Stimulated activated naive CD8-positive, alpha-beta T cell treated with anti-CD3 and anti-CD28 coated beads, Interleukin-15, Interleukin-2, amounts not matched to agents 100 ng/mL and 50 ng/mL, for 24 hours (primary cell): ENCODE measurements around the gene PCLO.

Experiments used
- H3K27ac Mint-ChIP-seq: one replicate; pipeline ENCODE4 v1.8.0; 2021; ENCODE audit warnings: mild to moderate bottlenecking, mixed read lengths
- H3K27me3 Mint-ChIP-seq: one replicate; pipeline ENCODE4 v1.8.0; 2021; ENCODE audit warnings: mixed read lengths
- H3K36me3 Mint-ChIP-seq: one replicate; pipeline ENCODE4 v1.8.0; 2021; ENCODE audit warnings: low read depth, mixed read lengths
- H3K4me1 Mint-ChIP-seq: one replicate; pipeline ENCODE4 v1.8.0; 2021; ENCODE audit warnings: low read depth, mixed read lengths
- H3K4me3 Mint-ChIP-seq: one replicate; pipeline ENCODE4 v1.8.0; 2021; ENCODE audit warnings: mild to moderate bottlenecking, mixed read lengths
- H3K9me3 Mint-ChIP-seq: one replicate; pipeline ENCODE4 v1.8.0; 2021; ENCODE audit warnings: mixed read lengths

PCLO gene, protein sequence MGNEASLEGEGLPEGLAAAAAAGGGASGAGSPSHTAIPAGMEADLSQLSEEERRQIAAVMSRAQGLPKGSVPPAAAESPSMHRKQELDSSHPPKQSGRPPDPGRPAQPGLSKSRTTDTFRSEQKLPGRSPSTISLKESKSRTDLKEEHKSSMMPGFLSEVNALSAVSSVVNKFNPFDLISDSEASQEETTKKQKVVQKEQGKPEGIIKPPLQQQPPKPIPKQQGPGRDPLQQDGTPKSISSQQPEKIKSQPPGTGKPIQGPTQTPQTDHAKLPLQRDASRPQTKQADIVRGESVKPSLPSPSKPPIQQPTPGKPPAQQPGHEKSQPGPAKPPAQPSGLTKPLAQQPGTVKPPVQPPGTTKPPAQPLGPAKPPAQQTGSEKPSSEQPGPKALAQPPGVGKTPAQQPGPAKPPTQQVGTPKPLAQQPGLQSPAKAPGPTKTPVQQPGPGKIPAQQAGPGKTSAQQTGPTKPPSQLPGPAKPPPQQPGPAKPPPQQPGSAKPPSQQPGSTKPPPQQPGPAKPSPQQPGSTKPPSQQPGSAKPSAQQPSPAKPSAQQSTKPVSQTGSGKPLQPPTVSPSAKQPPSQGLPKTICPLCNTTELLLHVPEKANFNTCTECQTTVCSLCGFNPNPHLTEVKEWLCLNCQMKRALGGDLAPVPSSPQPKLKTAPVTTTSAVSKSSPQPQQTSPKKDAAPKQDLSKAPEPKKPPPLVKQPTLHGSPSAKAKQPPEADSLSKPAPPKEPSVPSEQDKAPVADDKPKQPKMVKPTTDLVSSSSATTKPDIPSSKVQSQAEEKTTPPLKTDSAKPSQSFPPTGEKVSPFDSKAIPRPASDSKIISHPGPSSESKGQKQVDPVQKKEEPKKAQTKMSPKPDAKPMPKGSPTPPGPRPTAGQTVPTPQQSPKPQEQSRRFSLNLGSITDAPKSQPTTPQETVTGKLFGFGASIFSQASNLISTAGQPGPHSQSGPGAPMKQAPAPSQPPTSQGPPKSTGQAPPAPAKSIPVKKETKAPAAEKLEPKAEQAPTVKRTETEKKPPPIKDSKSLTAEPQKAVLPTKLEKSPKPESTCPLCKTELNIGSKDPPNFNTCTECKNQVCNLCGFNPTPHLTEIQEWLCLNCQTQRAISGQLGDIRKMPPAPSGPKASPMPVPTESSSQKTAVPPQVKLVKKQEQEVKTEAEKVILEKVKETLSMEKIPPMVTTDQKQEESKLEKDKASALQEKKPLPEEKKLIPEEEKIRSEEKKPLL (N-terminal part only)

DNA sequence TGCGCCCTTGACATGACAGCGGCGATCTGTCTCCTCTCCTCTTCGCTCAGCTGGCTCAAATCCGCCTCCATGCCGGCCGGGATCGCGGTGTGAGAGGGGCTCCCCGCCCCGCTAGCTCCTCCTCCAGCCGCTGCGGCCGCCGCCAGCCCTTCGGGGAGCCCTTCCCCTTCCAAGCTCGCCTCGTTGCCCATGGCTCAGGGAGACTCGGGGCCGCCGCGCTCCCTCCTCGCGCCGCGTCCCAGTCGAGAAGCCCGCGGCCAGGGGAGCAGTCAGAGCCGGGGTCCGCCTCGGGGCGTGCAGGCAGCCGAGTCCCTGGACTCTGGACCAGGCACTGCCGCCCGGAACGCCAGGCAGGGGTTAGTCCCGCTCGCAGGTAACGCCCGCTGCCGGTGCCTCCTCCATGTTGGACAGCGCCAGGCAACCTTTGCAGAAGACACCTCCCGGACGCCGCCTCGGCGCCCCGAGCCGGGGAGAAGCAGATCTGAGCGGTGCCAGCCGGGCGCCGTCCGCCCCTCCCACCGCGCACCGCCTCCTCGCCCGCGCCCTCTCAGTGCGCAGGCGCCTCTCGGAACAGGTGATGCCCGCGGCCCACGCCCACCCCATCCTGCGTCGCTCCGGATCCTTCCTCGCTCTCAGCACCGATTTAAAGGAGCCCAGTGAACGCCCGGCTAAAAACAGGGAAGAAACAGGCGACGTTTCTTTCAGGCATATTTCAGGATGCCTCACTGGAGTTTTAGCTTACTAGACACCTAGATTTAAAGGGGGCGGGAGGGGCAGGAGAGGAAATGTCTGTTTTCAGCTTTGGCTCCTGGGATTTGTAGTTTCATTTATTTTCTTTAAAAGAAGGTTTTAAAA lies at the start of gene PCLO:
Gene PCLO, minus strand, starts transcription at position 483 of the 855 bp plus-strand sequence. Its CDS starts 292 bp downstream, at position 191.
- H3K27me3 Mint-ChIP-seq: peaks cover 25% of the 10 kb centered on the region
- no peaks in the 10 kb centered on the region for H3K36me3 Mint-ChIP-seq
- H3K9me3 Mint-ChIP-seq: no peaks in the 10 kb centered on the region
- no peaks in the 10 kb centered on the region for H3K4me1 Mint-ChIP-seq
- no peak within 1 kb of the TSS for H3K27ac Mint-ChIP-seq
- H3K4me3 Mint-ChIP-seq: peak within 1 kb of the TSS; percentile 52

DNA sequence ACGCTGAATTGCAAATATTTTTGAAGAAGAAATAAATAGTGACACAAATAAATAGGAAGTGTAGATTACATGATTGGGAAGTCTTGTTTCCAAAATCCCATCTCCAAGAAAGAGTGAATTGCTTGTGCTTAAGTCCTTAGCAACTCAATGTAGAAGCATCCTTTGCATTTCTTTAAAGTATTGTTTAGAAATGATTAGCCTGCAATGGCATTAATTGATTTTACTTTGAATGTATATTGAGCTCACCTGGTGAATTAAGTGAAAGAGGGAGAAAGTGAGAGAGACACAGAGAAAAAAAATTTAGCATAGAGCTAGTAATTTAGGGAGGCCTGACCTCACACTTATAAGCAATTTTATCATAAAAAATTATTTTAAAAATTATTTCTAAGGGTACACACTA lies 49.0 kb upstream of the PCLO start:
- Mint-ChIP-seq H3K27ac (no peak overlapping the region), H3K27me3 (no peaks in the 10 kb centered on the region), H3K36me3 (no peaks in the 10 kb centered on the region), H3K4me1 (no peaks in the 10 kb centered on the region), H3K9me3 (peaks cover 3% of the 10 kb centered on the region), H3K4me3 (no peak overlapping the region)

DNA sequence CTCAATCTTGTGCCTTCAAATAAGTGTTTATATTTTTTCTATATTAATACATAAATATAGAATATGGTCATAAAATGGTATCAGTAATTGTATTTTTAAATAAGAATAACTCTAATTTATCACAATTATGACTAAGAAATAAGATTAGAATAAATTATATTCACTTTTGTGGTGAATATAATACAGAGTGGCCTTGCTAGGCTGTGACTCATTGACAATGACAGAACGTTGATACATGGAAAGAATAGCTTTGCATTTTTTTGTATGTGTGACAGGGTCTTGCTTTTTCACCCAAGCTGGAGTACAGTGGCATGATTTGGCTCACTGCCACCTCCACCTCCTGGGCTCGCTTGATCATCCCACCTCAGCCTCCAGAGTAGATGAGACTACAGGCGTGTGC lies 47.8 kb upstream of the PCLO start:
- H3K27me3 Mint-ChIP-seq: no peaks in the 10 kb centered on the region
- H3K36me3 Mint-ChIP-seq: no peaks in the 10 kb centered on the region
- no peaks in the 10 kb centered on the region for H3K4me1 Mint-ChIP-seq
- H3K4me3 Mint-ChIP-seq: no peak overlapping the region
- H3K9me3 Mint-ChIP-seq: peaks cover 3% of the 10 kb centered on the region
- H3K27ac Mint-ChIP-seq: no peak overlapping the region

DNA sequence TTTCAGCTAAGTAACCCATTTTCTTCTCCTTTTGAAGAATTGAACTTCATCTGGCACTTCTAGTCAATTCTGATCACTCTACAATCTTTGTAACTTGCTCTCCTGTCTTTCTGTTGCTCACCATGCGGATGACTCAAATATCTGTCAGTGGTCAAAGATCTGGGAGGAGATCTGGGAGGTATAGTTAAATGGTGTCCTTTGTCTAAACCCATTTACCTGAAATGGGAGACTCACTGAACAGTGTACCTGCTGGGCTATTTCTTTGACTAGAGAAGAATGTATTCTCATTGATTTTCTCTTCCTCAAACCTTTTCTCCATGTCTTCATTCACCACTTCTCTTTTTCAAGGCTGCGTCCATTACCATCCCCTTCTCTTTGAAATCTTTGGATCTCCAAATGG lies 42.0 kb upstream of the PCLO start:
- H3K27me3 Mint-ChIP-seq: no peaks in the 10 kb centered on the region

DNA sequence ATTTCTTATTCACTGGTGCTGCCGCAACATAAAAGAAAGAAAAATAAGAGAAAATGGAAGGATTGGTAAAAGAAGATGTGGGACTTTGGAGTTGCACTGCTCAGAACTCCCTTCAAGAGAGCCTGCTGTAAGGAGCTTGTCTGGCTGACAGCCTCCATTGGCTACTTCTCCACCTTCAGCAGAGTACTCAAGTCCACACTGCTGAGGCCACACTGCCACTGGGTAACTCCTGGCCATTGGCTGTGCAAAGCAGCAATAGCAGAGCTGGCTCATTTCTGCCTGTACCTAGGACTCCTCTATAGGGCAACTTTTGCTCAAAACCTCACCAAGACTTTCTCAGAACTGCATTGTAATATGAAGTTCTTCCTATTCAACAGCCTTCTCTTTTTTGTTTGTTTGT lies 38.7 kb upstream of the PCLO start:
- Mint-ChIP-seq H3K27me3 (no peaks in the 10 kb centered on the region), H3K27ac (no peak overlapping the region), H3K9me3 (peaks cover 5% of the 10 kb centered on the region), H3K4me1 (no peaks in the 10 kb centered on the region), H3K4me3 (no peak overlapping the region), H3K36me3 (no peaks in the 10 kb centered on the region)

More for the DNA sequence above, 42.0 kb upstream of the PCLO start:
- Mint-ChIP-seq H3K4me1 (no peaks in the 10 kb centered on the region), H3K9me3 (peaks cover 5% of the 10 kb centered on the region), H3K36me3 (no peaks in the 10 kb centered on the region), H3K4me3 (no peak overlapping the region), H3K27ac (no peak overlapping the region)

DNA sequence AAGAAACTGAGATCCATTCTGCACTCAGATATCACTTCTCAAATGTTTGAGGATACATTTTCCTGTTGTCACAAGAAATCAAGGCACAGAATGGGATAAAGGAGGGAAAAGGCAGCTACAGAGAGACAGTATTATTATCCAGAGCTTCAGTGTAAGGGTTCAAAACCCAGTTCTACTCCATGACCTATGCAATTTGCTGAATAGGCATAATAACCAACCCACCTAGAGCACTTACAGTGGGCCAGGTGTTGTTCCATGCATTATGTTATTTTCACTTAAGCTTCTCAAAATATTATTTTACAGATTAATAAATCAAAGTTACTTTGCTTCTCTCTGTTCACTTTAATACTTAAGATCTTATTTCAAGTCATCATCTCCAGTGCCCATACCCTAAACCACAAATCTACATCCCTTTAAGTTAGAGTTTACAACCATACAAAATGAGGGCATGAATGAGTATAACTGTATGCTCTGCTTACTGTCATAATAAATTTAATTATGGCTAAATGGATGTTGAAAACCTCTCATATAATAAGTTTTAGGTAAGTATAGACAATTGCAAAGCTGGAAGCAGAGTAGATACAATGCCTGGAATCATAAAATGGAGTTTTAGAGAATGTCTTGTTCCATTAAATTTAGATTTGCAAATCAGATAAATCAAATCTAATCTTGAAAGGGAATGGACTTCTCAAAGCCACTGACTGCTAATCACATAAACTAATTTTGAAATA lies 28.1 kb upstream of the PCLO start:
- H3K4me1 Mint-ChIP-seq: no peaks in the 10 kb centered on the region
- H3K36me3 Mint-ChIP-seq: no peaks in the 10 kb centered on the region

DNA sequence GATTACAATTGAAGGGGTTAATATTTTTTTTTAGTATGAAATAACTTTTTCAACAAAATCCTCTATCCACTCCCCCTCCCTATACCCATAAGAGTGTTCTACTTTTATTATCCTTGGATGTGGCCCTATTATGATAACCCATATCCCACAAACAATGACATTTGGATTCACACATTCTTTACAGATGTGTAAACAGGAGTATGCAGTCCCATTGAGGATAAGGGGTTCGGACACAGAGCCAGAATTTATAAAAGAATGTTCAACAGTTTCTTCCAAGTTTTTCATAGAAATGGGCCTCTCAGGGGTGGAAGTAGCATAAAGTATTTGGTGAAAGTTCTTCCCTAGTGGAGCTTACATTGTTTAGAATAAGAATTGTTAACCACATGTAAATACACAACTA lies 16.1 kb upstream of the PCLO start:
- no peak overlapping the region for H3K27ac Mint-ChIP-seq
- no peaks in the 10 kb centered on the region for H3K27me3 Mint-ChIP-seq
- no peaks in the 10 kb centered on the region for H3K36me3 Mint-ChIP-seq
- H3K4me3 Mint-ChIP-seq: no peak overlapping the region
- H3K9me3 Mint-ChIP-seq: peaks cover 22% of the 10 kb centered on the region
- no peaks in the 10 kb centered on the region for H3K4me1 Mint-ChIP-seq

More for the DNA sequence above, 28.1 kb upstream of the PCLO start:
- Mint-ChIP-seq H3K9me3 (no peaks in the 10 kb centered on the region), H3K27me3 (no peaks in the 10 kb centered on the region), H3K27ac (no peak overlapping the region), H3K4me3 (no peak overlapping the region)

DNA sequence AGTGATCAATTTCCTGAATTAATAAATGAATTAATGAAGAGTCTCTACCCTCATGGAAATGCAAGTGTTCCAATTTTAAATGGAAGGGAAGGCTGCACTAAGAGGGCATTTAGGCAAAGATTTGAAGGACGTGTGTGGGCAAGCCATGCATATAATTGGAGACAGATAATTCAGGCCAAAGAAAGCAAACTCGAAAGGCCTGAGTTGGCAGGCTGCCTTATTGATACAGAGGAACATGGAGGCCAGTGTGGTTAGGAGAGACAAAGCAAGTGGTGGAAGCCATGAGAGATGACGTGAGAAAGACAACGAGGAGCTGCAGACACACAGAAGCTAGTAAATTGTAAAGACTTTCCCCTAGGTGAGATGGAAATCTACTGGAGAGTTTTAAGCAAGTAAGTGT lies 15.4 kb upstream of the PCLO start:
- no peaks in the 10 kb centered on the region for H3K36me3 Mint-ChIP-seq
- H3K27ac Mint-ChIP-seq: no peak overlapping the region
- no peaks in the 10 kb centered on the region for H3K27me3 Mint-ChIP-seq
- H3K9me3 Mint-ChIP-seq: peaks cover 15% of the 10 kb centered on the region
- H3K4me3 Mint-ChIP-seq: no peak overlapping the region
- no peaks in the 10 kb centered on the region for H3K4me1 Mint-ChIP-seq

DNA sequence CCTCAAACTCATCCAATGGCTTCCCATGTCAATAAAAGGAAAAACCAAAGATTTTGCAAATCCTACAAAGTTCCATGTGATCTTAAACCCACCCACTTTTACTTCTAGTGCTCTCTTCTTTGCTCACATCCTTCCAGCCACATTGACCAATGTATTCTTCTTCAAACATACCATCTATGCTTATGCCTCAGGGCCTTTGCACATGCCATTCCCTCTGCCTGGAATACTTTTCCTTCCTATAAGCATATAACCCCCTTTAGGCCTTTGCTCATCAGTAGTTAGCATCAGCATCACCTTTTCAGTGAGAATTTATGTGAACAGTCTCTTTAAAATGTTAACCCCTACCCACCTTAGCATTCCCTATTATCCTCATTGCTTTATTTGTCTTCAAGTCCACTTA lies 11.0 kb upstream of the PCLO start:
- Mint-ChIP-seq H3K9me3 (peaks cover 11% of the 10 kb centered on the region), H3K36me3 (no peaks in the 10 kb centered on the region), H3K27me3 (no peaks in the 10 kb centered on the region), H3K4me3 (no peak overlapping the region), H3K27ac (no peak overlapping the region), H3K4me1 (no peaks in the 10 kb centered on the region)

DNA sequence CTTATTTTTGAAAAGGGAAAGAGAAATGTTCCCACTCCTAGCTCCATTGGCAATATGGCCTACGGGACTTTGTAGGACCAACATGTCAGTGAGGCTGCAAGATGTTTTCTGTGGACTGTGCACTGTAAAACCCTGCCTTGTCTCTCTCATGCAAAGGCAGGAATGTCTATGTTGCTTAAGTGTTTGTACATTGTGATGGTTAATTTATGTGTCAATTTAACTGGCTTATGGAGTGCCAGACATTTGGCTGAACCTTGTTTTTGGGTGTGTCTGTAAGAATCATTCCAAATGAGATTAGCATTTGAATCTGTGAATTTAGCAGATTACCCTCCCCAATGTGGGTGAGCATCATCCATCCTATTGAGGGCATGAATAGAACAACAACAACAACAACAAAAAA lies 4.1 kb upstream of the PCLO start:
- Mint-ChIP-seq H3K4me1 (no peaks in the 10 kb centered on the region), H3K27ac (no peak overlapping the region), H3K9me3 (no peaks in the 10 kb centered on the region), H3K27me3 (peaks cover 13% of the 10 kb centered on the region), H3K4me3 (no peak overlapping the region), H3K36me3 (no peaks in the 10 kb centered on the region)

DNA sequence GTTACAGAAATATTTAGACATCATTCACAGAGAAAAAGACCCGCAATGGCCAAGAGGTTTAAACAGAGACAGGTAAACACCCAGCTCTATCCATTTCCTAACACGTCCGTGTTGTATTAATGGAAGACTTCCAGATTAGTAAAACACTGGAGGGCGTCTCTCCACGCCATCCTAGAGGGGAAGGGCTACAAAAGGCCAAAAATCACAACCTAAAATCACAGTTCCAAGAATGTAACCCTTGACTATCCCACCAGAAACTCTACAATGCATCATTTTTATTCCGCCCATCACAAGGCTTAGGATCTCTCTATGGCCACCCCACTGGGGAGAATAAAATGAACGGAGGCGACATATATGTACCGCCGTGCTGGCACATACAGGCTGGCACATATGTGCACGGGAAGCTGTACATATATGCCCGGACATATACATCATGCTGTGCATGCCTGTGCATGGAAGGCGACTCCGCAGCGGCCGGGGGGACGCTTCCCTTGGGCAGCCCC lies 734 bp downstream of the PCLO start:
- Mint-ChIP-seq H3K4me3 (no peak overlapping the region), H3K27ac (no peak overlapping the region), H3K9me3 (no peaks in the 10 kb centered on the region), H3K36me3 (no peaks in the 10 kb centered on the region), H3K4me1 (no peaks in the 10 kb centered on the region), H3K27me3 (peaks cover 25% of the 10 kb centered on the region)

DNA sequence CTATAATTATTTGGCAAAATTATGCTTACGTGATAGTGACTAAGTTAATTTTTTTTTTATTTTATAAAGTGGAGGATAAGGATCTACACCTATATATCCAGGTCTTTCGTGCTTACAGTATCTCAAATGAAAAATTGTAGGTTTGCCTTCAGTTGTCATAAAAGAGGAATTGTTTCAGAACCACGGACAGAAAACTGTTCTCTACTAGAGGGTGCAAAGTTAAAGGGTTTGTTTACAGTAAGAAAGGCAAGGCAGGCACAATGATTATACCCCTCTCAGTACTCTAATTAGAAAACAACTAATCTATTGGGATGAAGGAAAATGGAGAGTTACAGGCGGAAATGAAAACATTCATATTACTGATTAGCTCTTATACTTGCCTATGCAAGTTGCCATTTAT lies 1.5 kb downstream of the PCLO start:
- H3K4me1 Mint-ChIP-seq: no peaks in the 10 kb centered on the region
- H3K36me3 Mint-ChIP-seq: no peaks in the 10 kb centered on the region
- no peaks in the 10 kb centered on the region for H3K9me3 Mint-ChIP-seq
- no peak overlapping the region for H3K4me3 Mint-ChIP-seq
- no peak overlapping the region for H3K27ac Mint-ChIP-seq
- H3K27me3 Mint-ChIP-seq: peaks cover 25% of the 10 kb centered on the region

DNA sequence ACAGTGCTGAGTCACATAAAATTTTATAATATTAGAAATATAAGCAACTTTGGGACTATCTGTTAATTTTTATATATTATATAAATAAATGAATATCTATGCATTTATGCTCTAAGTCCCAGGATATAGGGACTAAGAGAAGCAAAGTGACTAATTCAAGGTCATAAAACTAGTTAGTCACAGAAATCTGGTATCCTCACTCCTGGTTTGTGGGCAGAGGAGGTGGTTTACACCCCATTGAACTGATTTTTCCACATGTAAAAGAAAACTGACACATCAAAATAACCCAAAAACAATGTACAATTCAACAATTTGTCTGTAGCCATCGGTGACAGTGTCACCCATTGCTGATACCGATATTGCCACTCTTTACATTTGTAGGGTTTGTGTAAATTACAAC lies 3.0 kb downstream of the PCLO start:
- Mint-ChIP-seq H3K27ac (no peak overlapping the region), H3K27me3 (peaks cover 25% of the 10 kb centered on the region), H3K36me3 (no peaks in the 10 kb centered on the region), H3K4me3 (no peak overlapping the region), H3K9me3 (no peaks in the 10 kb centered on the region), H3K4me1 (no peaks in the 10 kb centered on the region)
